Measurements from ENCODE around the gene SEMA4G.

The SEMA4G gene

DNA sequence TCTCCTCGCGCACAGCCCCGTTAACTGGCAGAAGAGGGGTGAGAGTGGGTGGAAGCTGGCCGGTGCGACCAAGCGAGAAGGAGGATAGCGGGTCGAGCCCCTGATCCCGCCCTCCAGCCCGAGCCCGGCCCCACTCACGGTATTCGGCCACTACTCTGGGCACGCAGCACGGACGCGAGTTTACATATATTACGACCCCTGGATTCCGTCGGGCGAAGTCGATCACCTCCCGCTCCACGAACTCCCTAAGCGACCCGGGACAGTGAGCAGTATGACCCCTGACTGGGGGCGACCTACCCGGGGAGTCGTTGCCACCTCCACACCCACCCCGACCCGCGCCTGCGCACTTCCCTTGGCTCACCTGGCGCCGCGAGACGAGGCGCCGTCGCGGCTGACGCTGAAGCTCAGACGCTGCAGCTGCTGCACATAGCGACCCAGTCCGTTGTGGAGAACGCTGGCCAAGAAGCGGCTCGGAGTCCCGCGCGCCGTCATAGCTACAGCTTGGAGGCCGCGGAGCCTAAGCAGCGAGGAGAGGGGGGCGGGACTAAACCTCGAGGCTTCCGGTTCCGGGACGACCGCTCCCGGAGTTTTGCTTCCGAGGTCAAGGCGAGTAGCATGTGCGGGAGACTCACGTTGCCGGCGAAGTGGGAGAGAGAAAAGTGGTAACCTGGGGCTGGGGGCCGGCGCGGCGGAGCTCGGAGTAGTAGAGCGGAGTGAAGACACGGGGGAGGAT, 17.8 kb downstream of the SEMA4G start, which contains the start of the genes MRPL43 and TWNK:
Gene MRPL43, minus strand, starts transcription at position 546 of the 733 bp plus-strand sequence. Its CDS starts 54 bp downstream, at position 492.
Gene TWNK, plus strand, starts transcription at position 592 of the 733 bp plus-strand sequence. CDS start 668 bp downstream, outside the sequence.
- no peak for TF ChIP-seq CTCF (IDR thresholded peaks at IDR 0.05; ENCODE audit: poor library complexity, severe bottlenecking)
- Histone ChIP-seq H3K27me3 (ENCODE audit: insufficient read depth, poor library complexity, severe bottlenecking) (no peaks in the 10 kb centered on the region), H3K4me3 (ENCODE audit: severe bottlenecking) (peak within 1 kb of the TSS; percentile 97), H3K27ac (ENCODE audit: poor library complexity, severe bottlenecking) (peak within 1 kb of the TSS; percentile 58), H3K4me1 (ENCODE audit: insufficient read depth, poor library complexity, severe bottlenecking) (peaks cover 7% of the 10 kb centered on the region), H3K9me3 (ENCODE audit: severe bottlenecking) (no peaks in the 10 kb centered on the region), H3K36me3 (ENCODE audit: low read depth) (peaks cover 46% of the 10 kb centered on the region)
- peak; percentile 90 for ATAC-seq (ENCODE audit: low read depth)
- DNase-seq (ENCODE audit: low spot score): peak; percentile 85

DNA sequence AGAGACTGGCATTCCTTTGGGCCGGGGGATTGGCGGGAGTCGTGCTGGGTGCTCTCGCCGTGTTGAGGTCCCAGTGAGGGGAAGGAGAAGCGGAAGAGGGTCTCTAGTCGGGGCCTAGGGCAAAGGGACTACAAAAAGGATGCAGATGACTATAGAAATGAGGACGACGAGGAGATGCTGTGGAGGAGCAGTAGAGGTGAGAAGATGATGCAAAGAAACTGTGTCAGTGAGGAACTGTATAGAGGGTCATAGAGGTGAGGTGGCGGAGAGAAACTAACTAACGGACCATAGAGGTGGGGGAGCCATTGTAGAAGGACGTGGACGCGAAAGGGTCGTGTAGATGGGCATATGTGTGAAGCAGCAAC, 18.4 kb downstream of the SEMA4G start:
- H3K4me3 ChIP-seq (ENCODE audit: severe bottlenecking): peak overlapping the region; percentile 97
- peak overlapping the region; percentile 58 for H3K27ac ChIP-seq (ENCODE audit: poor library complexity, severe bottlenecking)
- H3K9me3 ChIP-seq (ENCODE audit: severe bottlenecking): no peaks in the 10 kb centered on the region
- TF ChIP-seq CTCF (IDR thresholded peaks at IDR 0.05; ENCODE audit: poor library complexity, severe bottlenecking): no peak
- H3K4me1 ChIP-seq (ENCODE audit: insufficient read depth, poor library complexity, severe bottlenecking): peaks cover 7% of the 10 kb centered on the region
- H3K36me3 ChIP-seq (ENCODE audit: low read depth): peaks cover 46% of the 10 kb centered on the region
- no peak for DNase-seq (ENCODE audit: low spot score)
- ATAC-seq (ENCODE audit: low read depth): peak; percentile 4; the same call in 1 of the 3 replicates
- H3K27me3 ChIP-seq (ENCODE audit: insufficient read depth, poor library complexity, severe bottlenecking): no peaks in the 10 kb centered on the region

DNA sequence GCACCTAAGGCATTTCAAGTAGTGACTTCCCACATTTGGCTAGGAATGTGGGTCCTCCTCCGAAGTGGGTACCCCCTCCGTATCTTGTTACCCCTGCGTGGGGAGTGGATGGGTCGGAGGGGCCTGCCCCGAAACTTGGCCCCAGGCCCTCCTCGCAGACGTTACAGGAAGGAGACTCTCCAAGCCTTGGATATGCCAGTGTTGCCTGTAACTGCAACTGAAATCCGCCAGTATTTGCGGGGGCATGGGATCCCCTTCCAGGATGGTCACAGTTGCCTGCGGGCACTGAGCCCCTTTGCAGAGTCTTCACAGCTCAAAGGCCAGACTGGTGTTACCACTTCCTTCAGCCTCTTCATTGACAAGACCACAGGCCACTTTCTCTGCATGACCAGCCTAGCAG, 18.9 kb downstream of the SEMA4G start:
- H3K27me3 ChIP-seq (ENCODE audit: insufficient read depth, poor library complexity, severe bottlenecking): no peaks in the 10 kb centered on the region
- no peak for TF ChIP-seq CTCF (IDR thresholded peaks at IDR 0.05; ENCODE audit: poor library complexity, severe bottlenecking)
- peak overlapping the region; percentile 97 for H3K4me3 ChIP-seq (ENCODE audit: severe bottlenecking)
- H3K36me3 ChIP-seq (ENCODE audit: low read depth): peaks cover 47% of the 10 kb centered on the region
- no peak for ATAC-seq (ENCODE audit: low read depth)
- DNase-seq (ENCODE audit: low spot score): no peak
- H3K4me1 ChIP-seq (ENCODE audit: insufficient read depth, poor library complexity, severe bottlenecking): peaks cover 7% of the 10 kb centered on the region
- H3K27ac ChIP-seq (ENCODE audit: poor library complexity, severe bottlenecking): no peak overlapping the region
- no peaks in the 10 kb centered on the region for H3K9me3 ChIP-seq (ENCODE audit: severe bottlenecking)

DNA sequence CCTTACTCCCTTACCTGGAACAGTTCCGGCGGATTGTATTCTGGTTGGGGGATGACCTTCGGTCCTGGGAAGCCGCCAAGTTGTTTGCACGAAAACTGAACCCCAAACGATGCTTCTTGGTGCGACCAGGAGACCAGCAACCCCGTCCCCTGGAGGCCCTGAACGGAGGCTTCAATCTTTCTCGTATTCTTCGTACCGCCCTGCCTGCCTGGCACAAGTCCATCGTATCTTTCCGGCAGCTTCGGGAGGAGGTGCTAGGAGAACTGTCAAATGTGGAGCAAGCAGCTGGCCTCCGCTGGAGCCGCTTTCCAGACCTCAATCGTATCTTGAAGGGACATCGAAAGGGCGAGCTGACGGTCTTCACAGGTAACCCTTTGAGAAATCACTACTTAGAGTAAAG, 19.8 kb downstream of the SEMA4G start:
- H3K36me3 ChIP-seq (ENCODE audit: low read depth): peaks cover 57% of the 10 kb centered on the region
- peaks cover 7% of the 10 kb centered on the region for H3K4me1 ChIP-seq (ENCODE audit: insufficient read depth, poor library complexity, severe bottlenecking)
- ATAC-seq (ENCODE audit: low read depth) (no peak), DNase-seq (ENCODE audit: low spot score) (no peak)
- no peaks in the 10 kb centered on the region for H3K9me3 ChIP-seq (ENCODE audit: severe bottlenecking)
- no peak overlapping the region for H3K4me3 ChIP-seq (ENCODE audit: severe bottlenecking)
- no peak overlapping the region for H3K27ac ChIP-seq (ENCODE audit: poor library complexity, severe bottlenecking)
- no peak for TF ChIP-seq CTCF (IDR thresholded peaks at IDR 0.05; ENCODE audit: poor library complexity, severe bottlenecking)
- H3K27me3 ChIP-seq (ENCODE audit: insufficient read depth, poor library complexity, severe bottlenecking): no peaks in the 10 kb centered on the region

All from RWPE2 (cell line).